GM12875 (cell line): ENCODE measurements around the gene ALKBH2.

Source experiments
- H3K4me3 ChIP-seq: one replicate; pipeline ENCODE4 v1.5.1; 2011; ENCODE audit warnings: low read depth, low read length, control low read depth
- TF ChIP-seq, protein P1 (sequence below): IDR thresholded peaks from 2 replicates; pipeline ENCODE4 v1.5.1; 2011; ENCODE audit warnings: low read depth, mild to moderate bottlenecking, control low read depth, inconsistent platforms, low read length, moderate library complexity, borderline replicate concordance; ENCODE audit not compliant: insufficient read depth

The ALKBH2 gene

GRCh38 chr12:109121346-109121880, 28.1 kb upstream of the ALKBH2 start:
- no peak overlapping the region for H3K4me3 ChIP-seq
- TF ChIP-seq, protein P1, sequence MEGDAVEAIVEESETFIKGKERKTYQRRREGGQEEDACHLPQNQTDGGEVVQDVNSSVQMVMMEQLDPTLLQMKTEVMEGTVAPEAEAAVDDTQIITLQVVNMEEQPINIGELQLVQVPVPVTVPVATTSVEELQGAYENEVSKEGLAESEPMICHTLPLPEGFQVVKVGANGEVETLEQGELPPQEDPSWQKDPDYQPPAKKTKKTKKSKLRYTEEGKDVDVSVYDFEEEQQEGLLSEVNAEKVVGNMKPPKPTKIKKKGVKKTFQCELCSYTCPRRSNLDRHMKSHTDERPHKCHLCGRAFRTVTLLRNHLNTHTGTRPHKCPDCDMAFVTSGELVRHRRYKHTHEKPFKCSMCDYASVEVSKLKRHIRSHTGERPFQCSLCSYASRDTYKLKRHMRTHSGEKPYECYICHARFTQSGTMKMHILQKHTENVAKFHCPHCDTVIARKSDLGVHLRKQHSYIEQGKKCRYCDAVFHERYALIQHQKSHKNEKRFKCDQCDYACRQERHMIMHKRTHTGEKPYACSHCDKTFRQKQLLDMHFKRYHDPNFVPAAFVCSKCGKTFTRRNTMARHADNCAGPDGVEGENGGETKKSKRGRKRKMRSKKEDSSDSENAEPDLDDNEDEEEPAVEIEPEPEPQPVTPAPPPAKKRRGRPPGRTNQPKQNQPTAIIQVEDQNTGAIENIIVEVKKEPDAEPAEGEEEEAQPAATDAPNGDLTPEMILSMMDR: no peak

- TF ChIP-seq, protein P1: no peak
- H3K4me3 ChIP-seq: no peak overlapping the region
Observed at GRCh38 chr12:109120557-109120956, 27.3 kb upstream of the ALKBH2 start.

DNA sequence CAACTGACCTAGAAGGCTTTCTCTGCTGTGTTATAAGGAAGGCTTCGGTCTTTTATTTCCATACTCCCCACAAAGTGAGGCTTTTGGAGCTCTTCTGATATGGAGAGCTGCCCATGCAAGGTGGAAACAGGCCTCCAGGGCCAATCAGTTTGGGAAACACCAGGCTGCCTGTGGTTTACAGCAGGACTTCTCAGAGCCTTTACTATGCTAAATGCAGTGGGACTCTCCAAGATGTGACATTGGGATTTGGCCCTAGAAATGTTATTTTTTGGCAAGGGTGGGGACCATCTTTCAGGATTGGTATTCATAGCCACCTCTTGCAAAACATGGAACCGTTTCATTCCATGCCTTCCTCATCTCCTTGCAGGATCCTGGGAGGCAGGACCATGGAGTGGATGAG, 26.8 kb upstream of the ALKBH2 start:
- TF ChIP-seq, protein P1: no peak
- no peak overlapping the region for H3K4me3 ChIP-seq

- TF ChIP-seq, protein P1: no peak
- H3K4me3 ChIP-seq: no peak overlapping the region
Observed at GRCh38 chr12:109116611-109116949, 23.3 kb upstream of the ALKBH2 start.

DNA sequence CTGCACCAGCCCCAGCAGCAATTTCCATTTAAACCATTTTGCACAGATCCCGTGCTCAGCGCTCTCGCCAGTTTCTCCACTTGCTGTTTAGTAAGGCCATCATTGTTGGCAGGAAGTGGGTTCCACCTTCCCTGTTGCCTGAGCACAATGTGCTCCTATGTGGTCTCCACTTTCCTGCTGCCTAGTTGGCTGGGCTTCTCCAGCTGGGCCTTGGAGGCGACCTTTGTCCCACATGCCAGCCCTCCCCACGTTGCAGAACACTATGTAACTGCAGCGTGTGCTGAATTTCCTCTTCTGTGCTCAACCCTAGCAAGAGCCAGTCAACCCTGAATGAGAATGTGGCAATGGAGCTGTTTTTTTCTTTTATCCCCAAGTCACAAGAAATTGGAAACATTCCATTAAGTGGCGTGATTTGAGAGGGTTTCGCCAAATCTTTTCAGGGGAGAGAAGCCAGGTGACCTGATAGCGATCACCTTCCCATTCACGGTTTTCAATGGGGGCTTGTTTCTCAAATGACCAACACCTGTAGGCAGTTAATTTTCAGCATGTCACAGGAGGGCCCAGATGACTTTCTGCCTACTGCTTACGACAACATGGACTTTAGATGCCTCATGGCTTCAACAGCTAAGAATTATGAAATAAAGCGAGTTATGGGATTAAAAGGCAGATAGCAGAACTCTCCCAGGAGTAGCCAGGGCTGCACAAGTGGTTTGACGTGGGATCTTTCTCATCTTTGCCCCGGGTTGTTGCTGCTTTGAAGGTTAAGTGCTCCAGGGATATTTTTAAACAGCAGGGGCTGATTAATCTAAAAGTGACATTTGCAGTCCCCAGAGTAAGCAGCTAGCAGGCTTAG, 22.7 kb upstream of the ALKBH2 start, which contains the start of gene ACACB:
ACACB (plus strand) TSS at position 830 of the 853 bp plus-strand sequence. CDS start 22,819 bp downstream, outside the sequence.
- H3K4me3 ChIP-seq: no peak within 1 kb of the TSS
- TF ChIP-seq, protein P1: no peak

- TF ChIP-seq, protein P1: no peak
- H3K4me3 ChIP-seq: no peak overlapping the region
Observed at GRCh38 chr12:109115404-109115757, 22.1 kb upstream of the ALKBH2 start.

DNA sequence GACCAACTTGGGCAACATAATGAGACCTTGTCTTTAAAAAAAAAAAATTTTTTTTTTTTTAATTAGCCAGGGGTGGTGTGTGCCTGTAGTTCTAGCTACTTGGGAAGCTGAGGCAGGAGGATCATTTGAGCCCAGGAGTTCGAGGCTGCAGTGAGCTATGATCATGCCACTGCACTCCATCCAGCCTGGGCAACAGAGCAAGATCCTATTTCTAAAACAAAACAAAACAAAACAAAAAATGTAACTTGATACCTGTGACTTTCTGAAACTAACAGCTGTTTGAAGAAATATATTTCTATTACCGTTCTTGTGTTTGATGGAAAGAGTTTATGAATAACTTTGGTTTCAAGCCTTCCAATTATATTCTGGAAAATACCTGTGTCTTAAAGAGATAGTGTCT, 21.4 kb upstream of the ALKBH2 start:
- H3K4me3 ChIP-seq: no peak overlapping the region
- TF ChIP-seq, protein P1: no peak
